Stimulated activated CD4-positive, alpha-beta T cell treated with anti-CD3 and anti-CD28 coated beads, Interleukin-15, amount 100 ng/mL, for 48 hours (primary cell): ENCODE measurements around the gene GRHL1.
"Not testable (repeated sequence)": the region's sequence is repeated elsewhere in the genome, so short reads cannot be mapped to it uniquely, and the experiment has no call there.

Experiments used
- DNase-seq, 2 donors: peaks; one replicate each; pipeline ENCODE4 v3.0.0-alpha.2; 2020; ENCODE audit warnings: low read depth in 2 of 2

Gene GRHL1

GRCh38 chr2:10009271-10009810 lies 57.8 kb downstream of the GRHL1 start:
- DNase-seq, result no peak

GRCh38 chr2:10009811-10010781 lies 58.6 kb downstream of the GRHL1 start:
- no peak for DNase-seq

- not testable (repeated sequence) for DNase-seq
Observed at GRCh38 chr2:10010861-10011605, 59.5 kb downstream of the GRHL1 start.

GRCh38 chr2:10011606-10012325 lies 60.3 kb downstream of the GRHL1 start:
- DNase-seq, result not testable (repeated sequence)

- not testable (repeated sequence) for DNase-seq
Observed at GRCh38 chr2:10012366-10012962, 61.0 kb downstream of the GRHL1 start.

- DNase-seq, result no peak
Observed at GRCh38 chr2:10012963-10013461, 61.5 kb downstream of the GRHL1 start.

GRCh38 chr2:10013651-10014417 lies 62.3 kb downstream of the GRHL1 start:
- not testable (repeated sequence) for DNase-seq

- no peak for DNase-seq
Observed at GRCh38 chr2:10014418-10015190, 63.1 kb downstream of the GRHL1 start.

GRCh38 chr2:10015376-10015989 lies 64.0 kb downstream of the GRHL1 start:
- not testable (repeated sequence) for DNase-seq

GRCh38 chr2:10016001-10016801 lies 64.7 kb downstream of the GRHL1 start:
- no peak for DNase-seq

- DNase-seq, result no peak
Observed at GRCh38 chr2:10016802-10017258, 65.3 kb downstream of the GRHL1 start.

GRCh38 chr2:10017313-10017941 lies 65.9 kb downstream of the GRHL1 start:
- DNase-seq, result no peak

GRCh38 chr2:10019174-10019573 lies 67.7 kb downstream of the GRHL1 start:
- no peak for DNase-seq

- DNase-seq, result no peak
Observed at GRCh38 chr2:10019602-10020400, 68.3 kb downstream of the GRHL1 start.

GRCh38 chr2:10022041-10022421 lies 70.5 kb downstream of the GRHL1 start:
- no peak for DNase-seq

GRCh38 chr2:10022445-10022844 lies 71.0 kb downstream of the GRHL1 start:
- no peak for DNase-seq
